Measurements from ENCODE around the gene LAMA3.

The LAMA3 gene

GRCh38 chr18:23689031-23689615 is at the start of gene LAMA3:
LAMA3 (plus strand) TSS chr18:23689453; CDS start chr18:23689684, 231 bp downstream.
- DNase-seq, result peak in 1 of 2 donors; percentile 9

GRCh38 chr18:23640052-23640451 is 49.2 kb upstream of the LAMA3 start:
- DNase-seq, result no peak

DNA sequence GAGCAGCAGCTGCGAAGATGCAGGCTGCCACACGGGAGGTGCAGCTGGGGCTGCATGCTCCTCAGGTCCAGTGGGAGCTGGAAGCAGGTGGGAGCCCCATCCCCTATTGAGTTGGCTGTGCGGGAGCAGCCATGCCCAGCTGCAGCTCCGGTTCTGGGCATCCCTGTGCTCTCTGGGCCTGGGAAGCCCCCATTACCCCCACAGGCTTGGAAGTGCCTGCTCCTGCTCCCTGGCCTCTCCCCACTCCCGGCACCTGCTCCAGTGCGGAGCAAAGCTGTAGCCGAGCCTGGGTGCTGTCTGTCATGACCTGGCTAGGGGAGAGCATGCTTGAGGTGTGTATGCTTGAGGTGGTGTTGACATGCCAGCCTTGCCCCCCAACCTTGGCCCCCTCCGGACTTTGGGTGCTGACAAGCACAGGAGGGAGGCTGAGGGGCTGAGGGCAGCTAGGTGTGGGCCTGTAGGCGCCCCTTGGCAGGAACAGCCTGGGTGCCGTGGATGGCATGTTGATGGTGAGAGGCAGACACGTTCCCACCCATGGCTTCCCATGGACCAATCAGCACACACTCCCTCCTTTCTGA is 48.0 kb upstream of the LAMA3 start:
- DNase-seq, result no peak

GRCh38 chr18:23641937-23642666 is 47.2 kb upstream of the LAMA3 start:
- DNase-seq, result no peak

GRCh38 chr18:23643815-23644490 is 45.3 kb upstream of the LAMA3 start:
- no peak for DNase-seq

DNA sequence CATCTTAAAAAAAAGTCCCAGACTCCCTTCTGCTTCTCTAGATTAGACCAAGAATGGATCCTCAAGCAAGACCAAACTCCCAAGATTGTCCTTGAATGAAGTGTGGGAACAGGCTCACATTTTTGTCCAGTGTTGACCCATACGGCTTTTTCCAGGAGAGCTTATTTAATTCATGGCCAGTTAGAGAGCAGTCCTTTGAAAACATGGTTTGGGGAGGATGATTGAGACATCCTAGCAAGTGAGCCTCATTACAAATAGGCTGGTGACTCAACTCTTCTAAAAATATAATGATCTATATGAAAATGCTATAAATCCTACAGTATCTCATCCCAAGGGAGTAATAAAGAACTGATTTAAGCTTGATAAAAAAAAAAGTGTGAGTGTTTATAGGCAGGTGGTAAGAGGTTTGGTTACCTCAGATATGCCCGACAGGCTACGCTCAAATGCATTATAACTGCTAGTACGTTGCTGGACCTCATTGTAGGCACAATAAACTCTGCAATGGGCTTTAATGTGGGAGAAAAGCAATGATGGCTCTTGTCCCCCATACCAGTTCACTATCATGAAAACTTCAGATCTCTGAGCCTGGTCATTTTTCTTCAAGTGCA is 43.6 kb upstream of the LAMA3 start:
- DNase-seq, result no peak

- no peak for DNase-seq
Measured at GRCh38 chr18:23646282-23646681, 43.0 kb upstream of the LAMA3 start.

DNA sequence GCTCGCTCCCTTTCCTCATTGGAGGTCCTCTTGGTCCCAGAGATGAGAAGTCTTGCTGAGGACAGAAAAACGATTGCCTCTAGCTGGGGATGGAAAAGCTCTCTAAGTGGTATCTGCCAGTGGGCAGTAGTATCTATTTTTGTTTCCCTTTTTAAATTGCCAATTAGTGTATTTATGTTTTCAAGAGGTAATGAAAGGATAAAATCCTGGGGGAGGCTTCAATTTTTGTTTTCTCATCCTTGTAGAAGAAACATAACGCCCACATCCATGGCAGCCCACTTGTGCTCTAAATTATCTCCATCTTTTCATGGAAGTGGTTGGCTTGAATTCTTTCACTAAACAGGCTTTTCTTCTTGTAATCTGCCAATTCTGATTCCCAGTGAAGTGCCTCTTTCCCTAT is 40.8 kb upstream of the LAMA3 start:
- DNase-seq, result no peak

DNA sequence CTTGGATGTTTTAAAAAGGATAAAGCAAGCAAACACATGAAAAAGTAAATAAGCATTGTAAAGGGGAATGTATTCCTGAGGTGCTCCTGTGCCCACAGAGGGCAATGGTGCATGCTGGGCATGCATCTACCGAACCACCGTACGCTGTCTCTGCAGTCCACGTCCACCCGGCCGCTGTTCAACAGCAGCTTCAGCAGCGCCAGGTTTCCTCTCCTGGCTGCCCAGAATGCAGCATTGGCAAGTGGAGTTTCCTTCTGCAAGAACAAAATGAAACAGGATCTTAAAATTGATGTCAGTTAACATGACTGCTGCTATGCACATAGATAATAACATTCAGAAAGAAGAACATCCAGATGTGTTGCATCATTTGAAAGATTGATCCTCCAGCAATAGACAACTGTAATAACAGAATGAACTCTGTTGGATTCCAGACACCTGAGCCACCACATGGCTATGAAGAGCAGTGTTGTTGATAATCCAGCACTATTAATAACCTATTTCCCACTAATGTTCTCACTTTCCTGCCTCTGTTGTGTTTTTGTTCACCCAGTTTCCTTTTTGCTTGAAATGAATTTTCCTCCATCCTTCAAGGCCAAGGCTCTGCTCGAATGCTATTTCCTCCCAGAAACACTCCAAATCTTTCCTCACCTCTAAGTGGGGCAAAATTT is 40.2 kb upstream of the LAMA3 start:
- no peak for DNase-seq

GRCh38 chr18:23650968-23651927 is 38.0 kb upstream of the LAMA3 start:
- no peak for DNase-seq

DNA sequence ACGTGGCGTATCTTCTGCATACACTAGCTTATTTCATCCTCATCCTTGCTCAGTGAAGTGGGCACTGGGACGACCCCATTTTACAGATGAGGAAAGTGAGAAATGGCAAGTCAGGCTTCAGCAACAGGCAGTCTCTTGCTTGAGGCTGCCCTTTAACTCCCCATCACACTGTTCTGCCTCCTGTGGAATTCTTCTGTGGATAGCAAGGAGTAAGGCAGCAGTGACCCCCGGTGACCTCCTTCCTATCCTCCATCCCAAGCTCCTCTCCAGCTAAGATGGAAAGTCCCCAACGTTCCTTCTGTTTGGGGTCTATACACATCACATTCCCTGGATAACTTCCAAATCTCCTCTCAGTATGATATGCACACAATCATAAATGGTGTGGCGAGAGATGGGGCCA is 37.0 kb upstream of the LAMA3 start:
- no peak for DNase-seq

DNA sequence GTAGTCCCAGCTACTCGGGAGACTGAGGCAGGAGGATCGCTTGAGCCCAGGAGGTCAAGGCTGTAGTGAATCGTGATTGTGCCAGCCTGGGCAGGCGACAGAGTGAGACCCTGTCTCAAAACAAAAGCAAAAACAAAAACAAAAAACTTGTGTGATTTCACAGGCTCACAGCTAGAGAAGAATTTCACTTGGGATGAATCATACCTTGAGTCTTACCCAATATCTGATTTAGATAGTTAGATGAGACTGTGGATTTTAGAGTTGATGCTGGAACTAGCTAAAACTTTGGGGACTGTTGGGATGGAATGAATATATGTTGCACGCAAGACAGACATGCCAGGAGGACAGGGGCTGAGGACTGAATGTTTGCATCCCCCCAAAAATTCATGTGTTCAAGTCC is 31.0 kb upstream of the LAMA3 start:
- no peak for DNase-seq

DNA sequence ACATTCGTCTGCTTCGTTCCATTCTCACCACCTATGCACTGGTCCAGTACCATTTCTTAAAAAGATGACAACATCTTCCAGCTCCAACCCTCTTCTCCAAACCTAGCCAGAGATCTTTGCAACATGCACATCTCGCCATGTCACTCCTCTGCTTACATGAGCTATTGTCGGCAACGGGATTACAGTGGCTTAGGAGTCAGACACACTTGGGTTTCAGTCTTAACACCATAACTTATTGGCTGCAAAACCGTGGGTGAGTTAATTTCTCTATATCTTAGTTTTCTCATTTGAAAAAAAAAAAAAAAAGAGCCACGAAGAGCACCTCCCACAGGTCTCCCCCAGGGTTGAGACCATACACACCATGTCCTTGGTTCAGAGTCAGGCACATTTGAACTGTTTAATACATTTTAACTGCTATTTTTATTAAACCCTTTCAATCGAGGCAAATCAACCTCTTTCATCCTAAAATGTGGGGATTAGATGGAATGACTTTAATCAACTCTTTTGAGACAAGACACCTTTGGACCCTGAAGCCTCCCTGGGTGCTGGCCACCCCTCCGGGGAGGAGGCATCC is 27.4 kb upstream of the LAMA3 start:
- peak in 1 of 2 donors; percentile 1 for DNase-seq

DNA sequence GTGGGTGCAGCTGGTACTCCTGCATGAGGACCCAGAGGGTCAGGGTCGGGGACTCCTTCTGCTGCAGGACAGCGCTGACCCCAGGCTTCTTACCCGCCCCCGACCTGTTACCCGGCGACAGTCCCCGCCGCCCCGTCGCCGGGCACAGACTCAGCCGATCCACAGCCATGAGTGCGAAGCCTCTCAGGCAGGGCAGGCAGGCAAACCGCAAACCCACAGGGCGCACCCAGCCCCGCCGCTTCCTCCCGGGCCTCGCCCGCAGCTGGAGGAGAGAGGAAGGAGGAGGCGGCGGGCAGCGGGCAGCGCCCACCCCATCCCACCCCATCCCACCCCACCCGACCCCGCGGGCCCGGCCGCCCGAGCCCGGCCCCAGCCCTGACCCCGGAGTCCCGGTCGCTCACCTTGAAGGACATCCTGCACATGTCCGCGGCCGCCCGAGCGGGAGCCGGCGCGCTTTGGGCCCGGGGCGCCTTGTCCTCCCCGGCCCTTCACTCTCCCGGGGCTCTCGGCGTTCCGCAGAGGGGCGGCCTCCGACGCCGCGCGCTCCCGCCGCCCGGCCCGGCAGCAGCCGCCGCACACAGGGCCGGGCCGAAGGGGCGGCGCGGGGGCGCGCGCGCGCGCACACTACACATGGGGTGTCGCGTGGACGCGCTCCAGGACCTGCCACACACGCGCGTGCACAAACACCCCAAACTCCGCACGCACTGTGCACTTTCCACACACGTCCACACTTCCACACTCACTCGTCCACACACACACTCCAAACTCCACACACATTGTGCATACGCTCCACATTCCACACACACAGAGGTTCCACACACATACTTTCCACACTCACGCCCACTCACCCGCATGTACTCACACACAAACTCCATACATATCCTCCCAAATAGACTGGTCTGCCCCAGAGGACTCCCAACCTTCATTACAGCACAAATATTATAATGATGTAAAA is 26.7 kb upstream of the LAMA3 start, which contains the start of gene ANKRD29:
Gene ANKRD29, minus strand, starts transcription at position 603 of the 955 bp plus-strand sequence. Its CDS starts 181 bp downstream, at position 422.
- peak; percentile 61 to 68 for DNase-seq

DNA sequence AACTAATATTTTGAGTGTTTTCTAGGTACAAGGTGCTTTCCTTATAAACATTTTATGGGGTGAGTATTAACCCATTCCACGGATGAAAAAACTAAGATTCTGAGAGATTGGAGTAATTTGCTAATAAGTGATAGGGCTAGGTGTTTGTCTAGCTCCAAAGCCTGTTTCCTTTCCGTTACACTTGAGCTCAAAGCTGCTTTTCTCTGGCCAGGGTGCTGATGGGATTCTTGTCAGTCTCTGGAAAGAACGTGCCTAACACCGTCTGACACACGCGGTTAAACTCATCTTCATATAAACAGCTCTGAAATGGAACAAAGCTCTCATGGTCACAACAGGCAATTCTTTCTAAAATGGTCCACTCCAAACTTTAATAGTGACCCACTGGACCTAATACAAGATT is 24.6 kb upstream of the LAMA3 start:
- no peak for DNase-seq

DNA sequence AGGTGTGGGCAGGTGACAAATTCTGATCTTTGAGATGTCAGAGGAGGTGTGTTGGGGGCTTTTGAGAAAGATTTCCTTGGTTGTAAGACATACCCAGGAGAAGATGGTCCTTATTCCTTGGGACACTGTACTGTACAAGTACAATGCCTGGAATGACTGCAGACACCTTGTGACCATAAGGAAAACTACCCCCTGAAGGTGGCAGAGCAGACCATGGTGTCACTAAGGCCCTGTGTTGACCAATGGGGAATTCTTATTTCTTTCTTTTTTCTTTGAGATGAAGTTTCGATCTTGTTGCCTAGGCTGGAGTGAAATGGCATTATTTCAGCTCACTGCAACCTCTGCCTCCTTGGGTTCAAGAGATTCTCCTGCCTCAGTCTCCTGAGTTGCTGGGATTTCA is 22.1 kb upstream of the LAMA3 start:
- DNase-seq, result no peak

GRCh38 chr18:23668731-23669130 is 20.5 kb upstream of the LAMA3 start:
- DNase-seq, result no peak

GRCh38 chr18:23669202-23669766 is 20.0 kb upstream of the LAMA3 start:
- no peak for DNase-seq

- no peak for DNase-seq
Measured at GRCh38 chr18:23669804-23670405, 19.3 kb upstream of the LAMA3 start.
